Sciatic nerve (tissue), 2 donors: Measurements from ENCODE around the gene IL17D. TPM values are rescaled to one million over a fixed set of nuclear protein-coding genes. Genes with fewer than 3 reads are reported as not detected.

ENCODE experiments used
- ATAC-seq: fragments of 200-7000 bp; cut with Tn5 transposase; one replicate; pipeline ENCODE4 v1.9.1; 2020; ENCODE audit warnings: mild to moderate bottlenecking, moderate library complexity
- DNase-seq: peaks from one replicate; pipeline ENCODE4 v3.0.0-alpha.2; 2020; ENCODE audit warnings: low spot score
- intact Hi-C: fragments of 100-400 bp; cut with DNase I; formaldehyde crosslinking; loops from one replicate; pipeline ENCODE4 v1.14.2; 2022
- total RNA-seq: library from RNA; stranded (reverse); fragmentation: NEBNext Ultra II Directional; extraction: Animal tissue kit (Norgen Biotek cat#: 25700); gene quantifications from one replicate; pipeline ENCODE4 v1.2.1, GENCODE V29; 2021
- donor health status: DM: no; HTN: no; CAD: no.
- donor health status: DM: no; HTN: no; CAD: no.

Gene IL17D
- total RNA-seq, 1 donor from 2014 or later: 4.9 TPM

DNA sequence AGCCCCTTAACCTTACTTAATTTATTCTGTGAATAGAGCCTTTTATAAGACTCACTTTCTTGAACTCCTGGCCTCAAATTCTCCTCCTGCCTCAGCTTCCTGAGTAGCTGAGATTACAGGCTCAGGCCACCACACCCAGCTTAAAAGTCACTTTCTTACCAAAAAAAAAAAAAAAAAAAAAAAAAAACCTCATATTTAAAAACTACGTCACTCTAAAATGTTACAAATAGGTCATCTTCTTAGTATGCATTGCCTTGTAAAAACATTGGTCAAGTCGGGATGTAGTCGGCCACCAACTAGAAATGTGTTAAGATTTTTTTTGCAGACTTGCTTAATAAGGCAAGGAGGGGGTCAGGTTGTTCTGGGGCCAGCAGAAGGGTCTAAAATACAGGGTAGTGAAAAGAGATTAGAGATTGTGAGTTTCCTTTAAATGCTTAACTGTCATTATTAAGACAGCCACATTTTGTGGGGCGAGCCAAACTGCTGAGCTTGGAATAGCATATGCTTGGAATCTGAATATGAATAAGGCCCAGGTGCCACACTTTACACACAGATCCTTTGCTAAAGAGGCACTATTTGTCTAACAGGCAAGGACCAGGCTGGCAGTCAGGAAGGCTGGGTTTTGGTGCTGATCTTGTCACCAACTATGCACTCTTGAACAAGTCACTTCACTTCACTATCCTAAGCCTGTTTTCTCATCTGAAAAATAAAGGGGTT, 16.5 kb upstream of the IL17D start:
- DNase-seq (no peak), ATAC-seq (no peak)
- intact Hi-C loops: no loop called here

DNA sequence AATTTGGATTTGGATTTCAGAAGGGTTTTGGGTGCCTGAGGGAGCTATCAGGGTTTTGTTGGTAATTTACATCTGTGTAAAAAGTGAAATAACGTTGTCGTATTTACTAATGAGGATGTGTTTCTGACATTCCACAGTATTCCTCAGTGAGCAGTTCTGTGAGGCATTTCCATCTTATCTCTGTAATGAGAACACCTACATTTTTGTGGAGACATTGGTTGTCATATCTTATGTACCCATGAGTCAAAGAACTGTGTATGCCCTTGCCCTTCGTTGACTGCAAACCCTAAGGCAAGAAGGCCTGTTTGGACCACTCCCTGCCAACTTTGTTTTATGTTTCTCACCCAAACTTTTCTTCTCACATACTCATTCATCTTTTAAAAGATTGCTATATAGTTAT, 14.2 kb upstream of the IL17D start:
- intact Hi-C loops: no loop called here
- no peak for DNase-seq
- no peak for ATAC-seq

DNA sequence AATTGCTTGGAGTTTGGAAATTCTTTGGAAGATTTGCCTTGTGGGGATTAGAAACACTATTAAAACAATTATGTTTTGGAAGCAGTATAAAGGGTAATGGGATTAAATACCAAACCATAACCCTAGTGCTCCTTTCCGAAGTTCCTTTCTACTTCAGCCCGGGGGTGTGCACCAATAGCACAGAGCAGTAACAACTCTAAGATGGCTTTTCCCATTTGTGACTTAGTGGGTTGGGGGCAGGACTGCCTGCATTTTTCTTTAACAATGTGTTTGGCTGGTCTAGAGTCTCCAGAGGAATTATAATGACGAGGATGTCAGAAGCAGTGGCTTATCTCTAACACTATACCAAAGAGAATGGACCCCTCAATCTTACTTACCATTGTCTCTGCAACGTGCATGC, 11.9 kb upstream of the IL17D start:
- no peak for DNase-seq
- ATAC-seq: no peak
- intact Hi-C loops: no loop called here

DNA sequence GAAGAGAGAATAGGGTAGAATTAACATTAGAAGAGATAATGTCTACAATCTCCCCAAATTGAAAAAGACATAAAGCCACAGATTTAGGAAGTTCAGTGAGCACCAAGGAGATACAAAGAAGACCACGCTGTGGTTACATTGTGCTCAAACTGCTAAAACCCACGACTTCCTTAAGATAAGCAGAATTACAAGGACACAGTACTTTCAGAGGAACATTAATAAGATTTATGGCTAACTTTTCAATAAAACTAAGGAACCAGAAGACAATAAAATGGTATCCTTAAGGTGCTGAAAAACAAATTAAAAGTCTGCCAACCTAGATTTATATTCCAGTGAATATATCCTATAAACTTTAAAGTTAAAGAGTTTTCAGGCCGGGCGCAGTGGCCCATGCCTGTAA, 7.4 kb upstream of the IL17D start:
- no peak for ATAC-seq
- intact Hi-C loops: no loop called here
- DNase-seq: no peak

DNA sequence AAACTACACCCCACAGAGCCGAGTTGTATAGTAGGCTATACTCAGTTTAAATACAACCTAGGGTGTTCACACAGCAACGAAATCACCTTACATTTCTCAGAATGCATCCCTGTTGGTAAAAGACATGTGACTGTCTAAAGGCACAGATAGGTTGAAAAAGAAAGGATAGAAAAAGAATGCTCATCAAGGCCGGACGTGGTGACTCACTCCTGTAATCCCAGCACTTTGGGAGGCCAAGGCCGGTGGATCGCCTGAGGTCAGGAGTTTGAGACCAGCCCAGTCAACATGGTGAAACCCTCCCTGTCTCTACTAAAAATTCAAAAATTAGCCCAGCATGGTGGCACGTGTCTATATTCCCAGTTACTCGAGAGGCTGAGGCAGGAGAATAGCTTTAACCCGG, 3.8 kb upstream of the IL17D start:
- intact Hi-C loops: loop anchor here (10.0 kb wide), 1 partner anchor 205 kb away; no protein-coding TSS in a partner anchor
- no peak for ATAC-seq
- DNase-seq: no peak

DNA sequence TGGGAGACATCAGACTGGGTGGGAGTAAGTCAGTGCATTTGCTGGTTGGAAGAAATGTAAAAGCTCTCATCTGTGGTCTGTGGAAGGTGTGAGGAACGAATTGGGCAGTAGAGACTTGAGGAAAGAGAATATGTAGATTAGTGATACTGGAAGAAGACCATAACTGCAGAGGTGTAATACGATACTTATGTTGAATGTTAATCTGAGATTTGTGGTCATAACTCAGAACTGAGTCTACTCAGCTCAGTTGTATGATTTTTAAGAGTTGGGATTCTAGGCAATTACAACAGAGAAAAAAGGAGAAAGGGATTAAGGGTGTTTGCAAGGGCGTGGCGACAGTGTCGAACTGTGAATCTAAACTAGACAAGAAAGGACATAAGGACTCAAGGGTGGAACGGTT, 3.2 kb upstream of the IL17D start:
- intact Hi-C loops: loop anchor here (10.0 kb wide), 1 partner anchor 205 kb away; no protein-coding TSS in a partner anchor
- no peak for DNase-seq
- no peak for ATAC-seq

DNA sequence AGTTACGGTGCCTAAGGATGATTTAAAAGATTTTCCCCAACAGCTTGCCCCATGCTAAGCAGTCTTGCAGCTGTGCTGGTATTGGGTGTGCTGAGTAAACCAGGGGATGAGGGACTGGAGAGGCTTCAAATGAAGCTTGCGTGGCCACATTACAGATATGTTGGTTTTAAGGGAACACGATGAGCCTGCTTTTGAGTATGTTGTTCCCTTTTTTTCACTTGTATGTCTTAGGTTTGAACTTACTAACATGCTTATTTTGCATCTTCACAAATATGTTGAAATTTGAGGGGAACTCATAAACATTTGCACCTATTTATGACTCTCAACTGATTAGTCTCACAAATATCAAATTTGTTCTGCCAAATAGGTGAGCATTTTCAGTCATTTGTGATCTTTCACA, 2.0 kb upstream of the IL17D start:
- DNase-seq: no peak
- intact Hi-C loops: loop anchor here (10.0 kb wide), 1 partner anchor 207 kb away; no protein-coding TSS in a partner anchor
- ATAC-seq: no peak

DNA sequence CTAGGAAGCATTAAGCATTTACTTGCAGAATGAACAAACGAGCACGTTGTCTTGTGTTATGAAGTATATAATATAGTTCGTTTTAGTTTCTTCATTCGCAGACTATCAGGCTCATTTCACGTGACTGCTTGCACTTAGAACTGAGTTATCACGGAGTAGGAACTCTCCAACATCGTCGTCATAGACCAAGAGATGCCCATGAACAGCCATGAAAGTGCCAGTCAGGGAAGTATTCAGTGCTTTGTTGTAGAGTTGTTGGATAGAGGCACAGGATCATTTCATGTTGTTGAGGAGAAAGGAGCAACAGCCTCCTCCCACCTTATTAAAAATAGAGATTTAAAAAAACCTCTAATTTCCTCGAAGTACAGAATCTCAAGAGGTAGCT, 977 bp upstream of the IL17D start:
- ATAC-seq (peak; percentile 60), DNase-seq (no peak)
- intact Hi-C loops: loop anchor here (10.0 kb wide), 1 partner anchor 208 kb away; no protein-coding TSS in a partner anchor

DNA sequence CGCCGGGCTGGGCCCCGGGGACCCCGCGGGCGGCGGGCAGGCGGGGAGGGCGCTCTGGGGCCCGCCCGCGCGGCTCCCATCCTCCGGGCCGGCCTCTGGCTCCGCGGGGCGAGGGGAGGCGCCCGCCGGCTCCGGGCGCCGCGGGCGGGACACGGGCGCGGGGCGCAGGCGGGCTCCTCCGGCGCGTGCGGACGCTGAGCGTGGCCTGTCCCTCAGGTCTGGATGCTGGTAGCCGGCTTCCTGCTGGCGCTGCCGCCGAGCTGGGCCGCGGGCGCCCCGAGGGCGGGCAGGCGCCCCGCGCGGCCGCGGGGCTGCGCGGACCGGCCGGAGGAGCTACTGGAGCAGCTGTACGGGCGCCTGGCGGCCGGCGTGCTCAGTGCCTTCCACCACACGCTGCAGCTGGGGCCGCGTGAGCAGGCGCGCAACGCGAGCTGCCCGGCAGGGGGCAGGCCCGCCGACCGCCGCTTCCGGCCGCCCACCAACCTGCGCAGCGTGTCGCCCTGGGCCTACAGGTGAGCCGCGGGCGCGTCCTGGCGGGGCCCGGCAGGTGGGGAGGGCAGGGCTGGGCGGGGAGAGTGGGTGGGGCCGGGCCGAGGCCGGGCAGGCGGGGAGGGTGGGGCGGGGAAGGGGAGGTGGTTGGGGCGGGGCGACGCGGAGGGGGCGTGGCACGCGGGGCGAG, 420 bp downstream of the IL17D start:
- ATAC-seq (peak; percentile 74), DNase-seq (peak; percentile 80)
- intact Hi-C loops: loop anchor here (10.0 kb wide), 1 partner anchor 209 kb away; no protein-coding TSS in a partner anchor

DNA sequence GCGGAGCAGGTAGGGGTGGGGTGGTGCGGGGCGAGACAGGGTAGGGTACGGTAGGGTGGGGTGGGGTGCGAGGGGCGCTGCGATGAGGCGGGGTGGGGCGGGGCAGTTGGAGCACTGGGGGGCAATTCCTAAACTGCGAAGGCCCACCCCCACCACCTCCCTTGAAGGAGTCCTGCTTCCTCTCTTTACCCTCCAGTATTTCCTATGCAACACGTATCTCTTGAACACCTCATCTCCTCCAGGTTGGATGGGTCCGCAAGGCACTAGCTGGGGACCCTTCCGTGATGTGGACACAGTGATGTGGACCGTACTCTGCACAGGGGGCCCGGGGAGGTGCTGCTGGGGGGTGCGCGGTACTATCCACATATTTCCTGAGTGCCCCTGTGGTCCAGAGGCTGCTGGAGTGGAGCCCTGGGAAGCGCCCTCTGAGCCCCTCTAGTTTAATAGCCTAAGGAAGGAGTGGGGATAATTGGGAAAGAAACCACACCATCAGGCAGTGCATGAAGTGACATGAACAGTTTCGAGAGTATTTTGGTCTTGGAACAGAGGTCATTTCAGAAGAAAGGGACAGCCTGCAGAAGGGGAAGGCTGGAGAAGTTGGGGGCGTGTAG, 1.1 kb downstream of the IL17D start:
- no peak for DNase-seq
- intact Hi-C loops: loop anchor here (10.0 kb wide), 1 partner anchor 210 kb away; no protein-coding TSS in a partner anchor
- peak; percentile 11 for ATAC-seq

DNA sequence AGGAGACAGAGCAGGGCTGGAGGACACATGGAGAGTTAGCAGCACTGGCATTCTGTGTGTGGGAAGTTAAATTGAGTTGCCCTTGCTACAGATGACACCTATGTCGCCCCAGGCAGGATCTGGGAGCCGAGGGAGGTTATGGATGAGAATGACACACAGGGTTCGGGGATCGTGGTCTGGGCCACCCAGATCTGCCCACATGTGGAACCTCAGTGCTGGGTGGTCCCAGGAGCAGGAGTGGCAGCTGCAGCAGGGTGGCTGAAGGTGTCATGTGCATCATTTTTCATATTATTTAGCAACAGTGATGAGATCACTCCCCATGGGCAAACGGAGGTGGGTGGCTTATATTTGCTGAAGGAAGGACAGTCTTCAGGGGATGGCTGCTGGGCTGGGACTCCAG, 3.2 kb downstream of the IL17D start:
- DNase-seq (no peak), ATAC-seq (no peak)
- intact Hi-C loops: loop anchor here (10.0 kb wide), 1 partner anchor 212 kb away; no protein-coding TSS in a partner anchor

DNA sequence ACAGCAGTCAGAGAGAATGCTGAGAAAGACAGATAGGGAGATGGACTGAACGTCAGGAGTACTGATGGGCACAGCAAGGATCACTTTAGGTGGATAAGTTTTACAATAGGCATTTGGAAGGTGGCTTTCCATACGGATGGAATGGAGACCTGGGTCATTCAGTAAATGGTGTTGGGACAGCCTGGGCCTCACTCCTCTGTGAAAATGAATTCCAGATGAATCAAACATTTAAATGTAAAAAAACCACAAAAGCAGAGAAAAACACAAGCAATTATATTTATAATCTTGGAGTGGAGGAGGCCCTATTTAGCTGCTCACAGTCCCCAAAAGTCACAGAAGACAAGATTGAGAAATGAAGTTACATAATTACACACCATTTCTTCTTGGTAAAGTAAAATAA, 4.7 kb downstream of the IL17D start:
- DNase-seq (no peak), ATAC-seq (no peak)
- intact Hi-C loops: loop anchor here (10.0 kb wide), 1 partner anchor 213 kb away; no protein-coding TSS in a partner anchor

DNA sequence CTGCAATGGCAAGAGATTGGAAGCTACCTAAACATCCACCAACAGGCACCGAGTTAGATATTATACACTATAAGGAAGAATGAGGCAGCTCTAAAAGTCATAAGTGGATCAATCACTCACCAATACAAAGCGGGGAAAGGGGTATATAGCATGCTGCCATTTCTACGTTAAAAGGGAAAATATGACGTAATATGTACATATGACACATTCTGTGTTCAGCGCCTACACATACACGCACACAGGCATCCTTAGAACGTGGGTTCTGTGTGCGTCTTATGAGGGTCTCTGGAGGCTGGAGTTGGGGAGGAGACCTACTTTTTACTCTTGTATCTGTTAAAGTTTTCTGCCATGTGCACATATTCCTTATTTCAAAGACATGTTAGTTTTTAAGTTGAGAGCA, 5.9 kb downstream of the IL17D start:
- no peak for DNase-seq
- ATAC-seq: no peak
- intact Hi-C loops: loop anchor here (10.0 kb wide), 1 partner anchor 215 kb away; no protein-coding TSS in a partner anchor

DNA sequence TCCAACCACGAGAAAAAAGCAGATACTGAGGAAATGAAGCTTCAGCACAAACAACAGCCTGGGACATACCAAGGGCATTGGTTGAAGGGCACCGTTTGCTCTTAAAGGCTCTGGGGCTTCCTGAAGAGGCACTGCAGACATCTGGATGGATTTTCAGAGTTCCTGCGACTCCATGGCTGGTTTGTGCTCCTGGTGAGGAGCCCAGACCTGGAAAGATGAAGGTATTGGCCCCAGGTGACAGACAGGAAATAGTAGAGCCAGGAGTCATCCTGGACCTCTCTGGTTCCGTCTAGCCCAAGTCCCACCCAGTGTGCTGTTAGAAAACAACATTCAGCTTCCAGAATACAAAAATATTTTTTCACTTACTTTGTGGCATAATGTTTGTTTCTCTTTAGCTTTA, 6.3 kb downstream of the IL17D start:
- ATAC-seq: no peak
- no peak for DNase-seq
- intact Hi-C loops: loop anchor here (10.0 kb wide), 1 partner anchor 215 kb away; no protein-coding TSS in a partner anchor

DNA sequence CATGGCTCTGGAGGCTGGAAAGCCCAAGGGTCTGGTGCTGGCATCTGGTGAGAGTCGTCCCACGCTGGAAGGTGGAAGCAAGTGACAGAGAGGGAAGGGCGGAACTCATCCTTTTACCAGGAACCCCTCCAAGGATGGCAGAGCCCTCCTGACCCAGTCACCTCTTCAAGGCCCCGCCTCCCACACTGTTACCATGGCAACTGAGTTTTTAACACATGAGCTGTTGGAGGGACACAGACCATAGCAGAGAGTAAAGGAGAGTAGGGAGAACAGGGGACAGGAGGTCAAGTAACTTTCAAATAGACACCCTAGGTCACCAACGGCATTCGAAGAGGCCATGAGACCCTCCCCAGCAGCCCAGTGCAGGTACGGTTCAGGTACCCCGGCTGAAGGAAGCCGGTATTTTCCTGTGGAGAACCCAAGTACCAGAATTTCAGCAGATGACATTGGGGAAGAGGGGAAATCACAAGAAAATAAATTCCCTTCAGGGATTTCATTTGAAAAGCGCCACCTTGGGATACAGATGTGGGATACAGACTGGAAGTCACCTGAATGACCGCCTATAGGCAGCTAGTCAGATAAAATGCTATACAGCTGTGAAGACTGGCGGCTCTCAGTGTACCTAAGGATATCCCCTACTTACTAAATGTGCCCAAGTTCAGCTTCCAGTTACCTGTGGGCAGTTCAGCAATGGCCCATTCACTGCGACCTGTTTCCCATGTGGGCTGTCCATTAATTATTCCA, 8.0 kb downstream of the IL17D start:
- no peak for DNase-seq
- ATAC-seq: no peak
- intact Hi-C loops: no loop called here

DNA sequence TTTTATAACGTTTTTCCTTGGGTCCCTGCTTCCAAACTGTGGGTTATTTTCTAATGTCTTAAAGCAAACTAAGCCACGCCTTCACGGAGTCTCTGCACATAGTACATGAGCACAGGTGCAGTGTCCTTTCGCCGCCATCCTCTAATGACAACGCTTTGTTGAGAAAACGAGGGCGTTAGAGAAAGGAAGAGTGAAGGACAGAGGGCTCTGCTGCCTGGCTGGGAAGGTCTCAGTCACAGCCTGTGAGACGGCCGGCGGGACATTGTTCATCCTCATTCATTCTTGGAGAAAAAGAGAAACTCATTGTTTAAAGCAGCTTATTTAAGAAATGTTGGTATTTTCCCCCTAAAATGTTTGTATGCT, 9.5 kb downstream of the IL17D start:
- intact Hi-C loops: no loop called here
- ATAC-seq (no peak), DNase-seq (no peak)

DNA sequence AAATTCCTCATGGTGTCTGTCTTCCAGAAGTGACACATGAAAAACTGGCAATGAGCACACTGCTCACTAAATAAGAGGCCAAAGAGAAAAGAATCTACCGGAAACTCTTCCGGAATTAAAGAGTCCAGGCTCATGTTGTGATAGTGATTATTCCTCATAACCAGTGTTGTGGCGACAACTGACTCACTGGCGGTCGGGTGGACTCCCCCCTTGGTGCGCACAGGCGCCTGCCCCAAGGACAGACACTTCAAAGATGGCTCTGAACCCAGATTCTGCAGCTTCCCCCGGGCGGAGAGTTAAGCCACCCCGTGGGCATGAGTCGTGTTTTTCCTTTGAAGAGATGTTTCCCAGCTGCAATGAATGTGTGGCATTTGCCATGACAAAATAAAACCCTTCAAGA, 10.3 kb downstream of the IL17D start:
- DNase-seq (no peak), ATAC-seq (peak; percentile 23)
- intact Hi-C loops: no loop called here

DNA sequence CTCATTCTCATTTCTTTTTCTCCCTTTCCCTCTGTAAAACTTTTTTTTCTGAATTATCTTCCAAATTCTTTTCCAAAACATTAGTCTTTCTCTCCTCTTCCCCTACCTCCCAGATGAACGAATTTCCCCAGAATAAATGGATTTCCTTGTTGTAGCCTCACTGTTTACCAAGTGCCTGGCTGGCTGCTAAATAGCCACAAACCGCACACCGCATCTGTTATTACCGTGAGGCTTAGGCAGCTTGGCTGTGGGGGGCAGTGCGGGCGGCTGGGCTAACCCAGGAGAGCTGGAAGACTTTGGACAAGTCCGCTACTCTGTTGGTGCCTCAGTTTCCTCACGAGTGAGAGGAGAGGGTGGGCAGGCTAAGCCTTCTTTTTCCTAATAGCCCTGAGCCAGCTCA, 10.7 kb downstream of the IL17D start:
- intact Hi-C loops: no loop called here
- ATAC-seq (peak; percentile 55), DNase-seq (no peak)
